Measurements from ENCODE around the gene TF.
"Not testable (repeated sequence)": the region's sequence is repeated elsewhere in the genome, so short reads cannot be mapped to it uniquely, and the experiment has no call there.

DNA sequence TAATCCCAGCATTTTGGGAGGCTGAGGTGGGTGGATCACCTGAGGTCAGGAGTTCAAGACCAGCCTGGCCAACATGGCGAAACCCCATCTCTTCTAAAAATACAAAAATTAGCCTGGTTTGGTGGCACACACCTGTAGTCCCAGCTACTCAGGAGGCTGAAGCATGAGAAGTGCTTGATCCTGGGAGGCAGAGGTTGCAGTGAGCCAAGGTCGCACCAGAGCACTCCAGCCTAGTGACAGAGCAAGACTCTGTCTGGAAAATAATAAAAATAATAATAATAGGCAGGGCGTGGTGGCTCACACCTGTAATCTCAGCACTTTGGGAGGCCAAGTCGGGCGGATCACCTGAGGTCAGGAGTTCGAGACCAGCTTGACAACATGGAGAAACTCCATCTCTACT, 34.6 kb downstream of the TF start:
- TF ChIP-seq CTCF, POLR2A, EP300 (IDR thresholded peaks at IDR 0.05): not testable (repeated sequence)
